Measurements from ENCODE around the gene CCDC134. TPM values are rescaled to one million over a fixed set of nuclear protein-coding genes. Genes with fewer than 3 reads are reported as not detected.

CCDC134 gene
- polyA plus RNA-seq, 1 experiment = 6.0 TPM

DNA sequence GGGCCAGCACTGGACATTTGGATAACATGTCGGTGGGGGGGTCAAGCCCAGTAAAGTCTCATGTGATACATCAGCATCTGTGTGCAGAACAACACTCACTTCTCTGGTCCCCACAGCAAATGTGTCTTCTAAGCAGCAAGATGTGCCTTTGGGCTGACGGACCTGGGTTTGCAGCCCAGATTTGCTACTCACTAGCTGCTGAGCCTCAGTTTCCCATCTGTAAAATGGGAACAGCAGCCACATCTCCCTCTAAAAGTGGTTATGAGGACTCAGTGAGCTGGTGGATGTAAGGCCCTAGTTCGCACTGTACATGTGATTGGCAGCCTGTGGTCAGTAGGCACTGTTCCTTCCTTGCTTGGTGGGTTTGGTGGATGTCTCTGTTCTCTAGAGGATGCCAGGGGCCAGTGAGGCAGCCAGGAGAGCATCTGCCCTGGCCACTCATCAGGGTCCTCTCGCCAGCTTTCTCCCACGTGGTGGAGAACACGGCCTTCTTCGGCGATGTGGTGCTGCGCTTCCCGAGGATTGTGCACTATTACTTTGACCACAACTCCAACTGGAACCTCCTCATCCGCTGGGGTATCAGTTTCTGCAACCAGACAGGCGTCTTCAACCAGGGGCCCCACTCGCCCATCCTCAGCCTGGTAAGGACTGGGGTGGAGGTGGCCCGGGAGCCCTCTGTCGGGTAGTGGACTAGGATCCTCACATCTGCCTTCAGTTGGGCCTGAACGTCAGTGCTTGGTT is 12.5 kb downstream of the CCDC134 start:
- ChIA-PET CTCF (interaction anchor here (1.0 kb wide), 1 partner anchor 18 kb away, joined by 3 read pairs; no protein-coding TSS in a partner anchor), POLR2A (no interaction called here)
- DNase-seq (ENCODE audit: low read depth) = no peak
- H3K27me3 ChIP-seq (ENCODE audit: control insufficient read depth, insufficient read depth, low read length) = no peaks in the 10 kb centered on the region
- H3K4me3 ChIP-seq (ENCODE audit: low read depth, low read length) = no peak overlapping the region
- TF ChIP-seq, protein P1, sequence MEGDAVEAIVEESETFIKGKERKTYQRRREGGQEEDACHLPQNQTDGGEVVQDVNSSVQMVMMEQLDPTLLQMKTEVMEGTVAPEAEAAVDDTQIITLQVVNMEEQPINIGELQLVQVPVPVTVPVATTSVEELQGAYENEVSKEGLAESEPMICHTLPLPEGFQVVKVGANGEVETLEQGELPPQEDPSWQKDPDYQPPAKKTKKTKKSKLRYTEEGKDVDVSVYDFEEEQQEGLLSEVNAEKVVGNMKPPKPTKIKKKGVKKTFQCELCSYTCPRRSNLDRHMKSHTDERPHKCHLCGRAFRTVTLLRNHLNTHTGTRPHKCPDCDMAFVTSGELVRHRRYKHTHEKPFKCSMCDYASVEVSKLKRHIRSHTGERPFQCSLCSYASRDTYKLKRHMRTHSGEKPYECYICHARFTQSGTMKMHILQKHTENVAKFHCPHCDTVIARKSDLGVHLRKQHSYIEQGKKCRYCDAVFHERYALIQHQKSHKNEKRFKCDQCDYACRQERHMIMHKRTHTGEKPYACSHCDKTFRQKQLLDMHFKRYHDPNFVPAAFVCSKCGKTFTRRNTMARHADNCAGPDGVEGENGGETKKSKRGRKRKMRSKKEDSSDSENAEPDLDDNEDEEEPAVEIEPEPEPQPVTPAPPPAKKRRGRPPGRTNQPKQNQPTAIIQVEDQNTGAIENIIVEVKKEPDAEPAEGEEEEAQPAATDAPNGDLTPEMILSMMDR (IDR thresholded peaks at IDR 0.05; ENCODE audit: insufficient read depth, low read depth, low read length) = no peak
- no peaks in the 10 kb centered on the region for H3K36me3 ChIP-seq (ENCODE audit: control insufficient read depth, insufficient read depth, low read length)

DNA sequence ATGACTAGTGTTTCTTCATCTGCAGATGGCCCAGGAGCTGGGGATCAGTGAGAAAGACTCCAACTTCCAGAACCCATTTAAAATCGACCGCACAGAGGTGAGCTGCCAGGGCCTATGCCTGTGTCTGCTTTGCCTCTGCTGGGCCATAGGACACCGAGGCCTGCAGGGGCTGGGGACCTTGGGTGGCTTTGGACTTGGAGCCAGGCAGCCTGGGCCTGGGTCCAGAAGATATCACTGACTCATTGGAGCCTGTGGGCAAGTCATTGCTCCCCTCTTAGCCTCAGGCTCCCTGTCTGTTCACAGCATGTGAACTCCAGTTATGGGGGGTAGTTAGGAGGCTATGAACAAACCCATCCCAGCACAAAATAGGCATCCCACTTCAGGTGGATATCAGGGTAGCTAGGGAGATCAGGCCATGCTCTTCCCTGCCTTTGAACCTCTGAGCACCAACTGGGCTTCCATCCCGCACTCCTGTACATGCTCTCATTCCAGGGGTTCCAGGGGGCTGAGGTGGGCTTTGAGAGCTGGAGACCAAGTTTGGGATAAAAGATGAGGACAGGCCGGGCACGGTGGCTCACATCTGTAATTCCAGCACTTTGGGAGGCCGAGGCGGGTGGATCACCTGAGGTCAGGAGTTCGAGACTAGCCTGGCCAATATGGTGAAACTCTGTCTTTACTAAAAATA is 13.4 kb downstream of the CCDC134 start:
- Histone ChIP-seq H3K4me3 (ENCODE audit: low read depth, low read length) (no peak overlapping the region), H3K27me3 (ENCODE audit: control insufficient read depth, insufficient read depth, low read length) (no peaks in the 10 kb centered on the region), H3K36me3 (ENCODE audit: control insufficient read depth, insufficient read depth, low read length) (no peaks in the 10 kb centered on the region)
- no peak for DNase-seq (ENCODE audit: low read depth)
- ChIA-PET POLR2A (no interaction called here), CTCF (interaction anchor here (1.0 to 1.8 kb wide), 5 partner anchors 12 to 127 kb away, joined by 3 to 5 read pairs (median 3); no protein-coding TSS in a partner anchor)
- TF ChIP-seq, protein P1 (IDR thresholded peaks at IDR 0.05; ENCODE audit: insufficient read depth, low read depth, low read length) = no peak

DNA sequence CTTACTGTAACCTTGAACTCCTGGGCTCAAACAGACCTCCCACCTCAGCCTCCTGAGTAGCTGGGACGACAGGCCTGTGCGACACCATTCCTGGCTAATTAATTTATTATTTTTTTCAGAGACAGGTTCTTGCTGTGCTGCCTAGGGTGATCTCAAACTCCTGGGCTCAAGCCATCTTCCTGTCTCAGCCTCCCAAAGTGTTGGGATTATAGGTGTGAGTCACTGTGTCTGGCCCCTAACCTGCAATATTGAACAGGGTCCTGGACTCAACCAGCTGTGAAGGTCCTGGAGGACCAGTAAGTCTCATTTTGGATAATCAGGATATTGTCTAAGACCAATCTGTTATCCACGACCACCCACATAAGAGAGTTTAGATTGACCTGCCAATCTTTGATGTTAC is 15.2 kb downstream of the CCDC134 start:
- TF ChIP-seq, protein P1 (IDR thresholded peaks at IDR 0.05; ENCODE audit: insufficient read depth, low read depth, low read length) = no peak
- Histone ChIP-seq H3K4me3 (ENCODE audit: low read depth, low read length) (no peak overlapping the region), H3K36me3 (ENCODE audit: control insufficient read depth, insufficient read depth, low read length) (no peaks in the 10 kb centered on the region), H3K27me3 (ENCODE audit: control insufficient read depth, insufficient read depth, low read length) (no peaks in the 10 kb centered on the region)
- POLR2A ChIA-PET = no interaction called here
- DNase-seq (ENCODE audit: low read depth) = no peak
- CTCF ChIA-PET = interaction anchor here (1.2 to 1.8 kb wide), 3 partner anchors 10 to 126 kb away, joined by 3 to 5 read pairs (median 4); partner anchors contain the start of gene TNFRSF13C

DNA sequence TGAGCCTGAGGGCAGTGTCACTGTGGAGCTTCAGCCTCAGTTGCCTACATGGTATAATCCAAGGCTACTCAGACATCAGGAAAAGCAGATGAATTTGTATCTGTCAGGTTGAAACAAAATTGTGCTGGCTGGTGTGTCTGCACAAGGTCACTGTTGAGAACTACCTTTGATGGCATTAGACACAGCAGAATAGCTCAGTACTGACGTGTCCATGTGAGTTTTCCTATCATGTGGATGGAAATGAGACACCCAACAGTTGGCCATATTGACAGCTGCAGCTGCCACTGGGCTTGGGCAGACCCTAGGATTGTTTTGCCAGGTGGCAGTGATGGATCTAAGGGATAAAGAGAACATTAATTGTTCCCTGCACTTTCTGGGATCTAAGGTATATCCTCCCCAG is 15.8 kb downstream of the CCDC134 start:
- POLR2A ChIA-PET = no interaction called here
- no peaks in the 10 kb centered on the region for H3K36me3 ChIP-seq (ENCODE audit: control insufficient read depth, insufficient read depth, low read length)
- no peak for DNase-seq (ENCODE audit: low read depth)
- no peaks in the 10 kb centered on the region for H3K27me3 ChIP-seq (ENCODE audit: control insufficient read depth, insufficient read depth, low read length)
- TF ChIP-seq, protein P1 (IDR thresholded peaks at IDR 0.05; ENCODE audit: insufficient read depth, low read depth, low read length) = no peak
- no peak overlapping the region for H3K4me3 ChIP-seq (ENCODE audit: low read depth, low read length)
- CTCF ChIA-PET = interaction anchor here (1.2 kb wide), 2 partner anchors 110 to 125 kb away, joined by 3 to 4 read pairs; partner anchors contain the start of gene TNFRSF13C

DNA sequence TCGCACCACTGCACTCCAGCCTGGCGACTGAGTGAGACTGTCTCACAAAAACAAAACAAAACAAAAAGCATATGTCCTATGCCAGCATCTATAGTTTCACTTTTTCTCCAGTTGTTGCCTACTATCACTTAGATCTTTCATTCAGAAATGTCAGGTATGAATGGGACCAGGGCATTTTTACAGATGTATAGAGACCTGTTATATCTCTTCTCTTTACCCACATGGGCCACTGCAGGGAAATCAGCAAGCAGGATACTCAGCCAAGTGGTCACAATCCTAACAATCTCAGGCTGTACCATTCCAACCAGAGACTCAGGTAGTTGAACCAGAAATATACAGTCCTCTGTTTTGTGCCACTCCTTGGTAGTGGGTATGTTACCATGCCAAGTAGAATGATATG is 16.4 kb downstream of the CCDC134 start:
- Histone ChIP-seq H3K27me3 (ENCODE audit: control insufficient read depth, insufficient read depth, low read length) (no peaks in the 10 kb centered on the region), H3K4me3 (ENCODE audit: low read depth, low read length) (no peak overlapping the region), H3K36me3 (ENCODE audit: control insufficient read depth, insufficient read depth, low read length) (no peaks in the 10 kb centered on the region)
- DNase-seq (ENCODE audit: low read depth) = no peak
- TF ChIP-seq, protein P1 (IDR thresholded peaks at IDR 0.05; ENCODE audit: insufficient read depth, low read depth, low read length) = no peak
- POLR2A ChIA-PET = no interaction called here
- CTCF ChIA-PET = interaction anchor here (1.2 kb wide), 1 partner anchor 110 kb away, joined by 4 read pairs; the partner anchor contains the start of gene TNFRSF13C

Data from BJ (cell line).